A549 (cell line): Measurements from ENCODE around the gene CCDC88B.

Experiments
- CTCF ChIP-seq: fragments of >200 bp; sonication (Bioruptor Twin); formaldehyde crosslinking; IDR thresholded peaks from 3 replicates; pipeline ENCODE4 v1.5.1; 2016
- JUN ChIP-seq, 2 experiments: fragments of >200 bp; sonication (Bioruptor Twin); formaldehyde crosslinking; IDR thresholded peaks; 2 replicates in 1 of 2; 3 replicates in 1 of 2; pipeline ENCODE4 v1.6.1; 2016 to 2017
- MAX ChIP-seq: IDR thresholded peaks from 2 replicates; pipeline ENCODE4 v1.6.1; 2012
- POLR2AphosphoS2 ChIP-seq: conservative IDR thresholded peaks from 2 replicates; pipeline ENCODE4 v1.6.1; 2012; ENCODE audit warnings: low read length, improper control_type of control experiment, inconsistent platforms

DNA sequence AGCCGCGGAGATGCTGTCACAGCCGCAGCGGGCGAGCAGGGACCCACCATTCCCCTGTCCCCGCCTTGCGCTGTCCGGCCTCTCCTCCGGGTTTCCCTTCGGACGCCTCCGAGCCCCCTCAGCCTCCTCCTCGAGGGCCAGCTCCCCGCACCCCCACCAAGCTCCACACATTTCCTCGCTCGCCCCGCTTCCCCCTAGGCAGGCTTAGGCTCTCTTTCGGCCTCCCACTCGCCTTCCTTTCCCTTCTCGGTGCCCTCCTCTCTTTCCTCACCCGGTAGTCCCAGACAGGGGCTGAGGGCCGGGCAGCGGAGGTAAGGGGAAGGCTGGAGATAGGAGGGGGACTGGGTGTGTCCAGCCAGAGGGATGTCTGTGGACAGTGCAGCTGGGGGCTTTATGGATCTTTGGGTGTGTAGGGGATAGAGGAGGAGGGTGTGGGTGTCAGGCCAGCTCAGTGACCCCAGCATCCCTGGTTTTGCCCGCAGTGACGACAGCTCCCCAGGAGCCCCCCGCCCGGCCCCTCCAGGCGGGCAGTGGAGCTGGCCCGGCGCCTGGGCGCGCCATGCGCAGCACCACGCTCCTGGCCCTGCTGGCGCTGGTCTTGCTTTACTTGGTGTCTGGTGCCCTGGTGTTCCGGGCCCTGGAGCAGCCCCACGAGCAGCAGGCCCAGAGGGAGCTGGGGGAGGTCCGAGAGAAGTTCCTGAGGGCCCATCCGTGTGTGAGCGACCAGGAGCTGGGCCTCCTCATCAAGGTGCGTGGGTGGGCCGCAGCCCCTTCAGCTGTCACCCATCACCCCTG is 47.3 kb upstream of the CCDC88B start:
- TF ChIP-seq CTCF (no peak), MAX (no peak), JUN (IDR thresholded peaks at IDR 0.05) (no peak), POLR2AphosphoS2 (no peak)
